GM18517 (cell line): Measurements from ENCODE around the gene DHRS1.
"Not testable (repeated sequence)": the region's sequence is repeated elsewhere in the genome, so short reads cannot be mapped to it uniquely, and the experiment has no call there.

Source experiments
- ATAC-seq: cut with Tn5 transposase; IDR thresholded peaks from one replicate; pipeline ENCODE4 v1.9.1; 2021; ENCODE audit warnings: mild to moderate bottlenecking, moderate library complexity; ENCODE audit not compliant: unreplicated experiment

DHRS1 gene

GRCh38 chr14:24252289-24253124 is 47.1 kb downstream of the DHRS1 start:
- no peak for ATAC-seq

- ATAC-seq: no peak
Measured at GRCh38 chr14:24251880-24252288, 47.7 kb downstream of the DHRS1 start.

- no peak for ATAC-seq
Measured at GRCh38 chr14:24250354-24250753, 49.2 kb downstream of the DHRS1 start.

GRCh38 chr14:24249230-24250021 is 50.2 kb downstream of the DHRS1 start:
- no peak for ATAC-seq

GRCh38 chr14:24247422-24247821 is 52.2 kb downstream of the DHRS1 start:
- ATAC-seq: no peak

- ATAC-seq: no peak
Measured at GRCh38 chr14:24246765-24247212, 52.8 kb downstream of the DHRS1 start.

GRCh38 chr14:24245350-24245749 is 54.2 kb downstream of the DHRS1 start:
- ATAC-seq: not testable (repeated sequence)

- no peak for ATAC-seq
Measured at GRCh38 chr14:24243336-24243836, 56.2 kb downstream of the DHRS1 start.

- ATAC-seq: peak; percentile 63
Measured at GRCh38 chr14:24241829-24242443, 57.6 kb downstream of the DHRS1 start.
